GM11168 (cell line): Measurements from ENCODE around the gene MYL5.
"Not testable (repeated sequence)": the region's sequence is repeated elsewhere in the genome, so short reads cannot be mapped to it uniquely, and the experiment has no call there.

Experiments used
- in situ Hi-C: fragments of 300-500 bp; cut with MboI; formaldehyde crosslinking; loops from one replicate; pipeline ENCODE4 v1.12.0; 2022; ENCODE audit warnings: low sequenced_read_pairs; ENCODE audit not compliant: unreplicated experiment

MYL5 gene

GRCh38 chr4:683982-684622, 9.8 kb downstream of the MYL5 start:
- in situ Hi-C loops = no loop called here

DNA sequence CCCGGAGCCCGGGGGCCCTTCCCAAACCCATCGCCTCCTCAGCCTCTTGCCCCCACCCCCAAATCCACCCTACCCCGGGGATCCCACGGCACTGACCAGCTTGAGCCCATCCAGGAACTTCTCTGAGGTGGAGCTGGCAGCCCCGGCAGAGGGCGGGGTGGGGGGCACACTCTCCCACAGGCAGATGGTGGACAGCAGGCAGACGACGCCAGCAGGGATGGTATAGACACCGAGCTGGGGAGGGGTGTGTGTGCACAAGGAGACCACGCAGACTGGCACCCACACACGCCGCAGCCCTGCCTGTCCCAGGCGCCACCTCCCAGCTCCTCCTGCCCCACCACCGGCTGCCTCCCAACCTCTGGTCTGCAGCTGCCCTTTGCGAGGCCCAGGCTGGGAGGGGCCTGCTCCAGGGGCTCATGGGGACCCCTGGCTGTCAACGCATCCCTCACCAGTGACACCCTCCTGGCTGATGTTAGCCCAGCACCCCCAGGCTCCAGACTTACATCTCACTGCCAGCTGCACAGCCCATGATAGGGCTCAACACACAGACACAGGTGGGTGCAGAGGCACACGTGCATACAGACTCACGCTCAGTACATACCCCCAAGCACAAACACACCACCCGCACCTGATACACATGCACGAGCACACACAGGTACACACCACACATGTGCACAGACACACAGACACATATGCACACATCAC, 10.4 kb downstream of the MYL5 start:
- in situ Hi-C loops = no loop called here

DNA sequence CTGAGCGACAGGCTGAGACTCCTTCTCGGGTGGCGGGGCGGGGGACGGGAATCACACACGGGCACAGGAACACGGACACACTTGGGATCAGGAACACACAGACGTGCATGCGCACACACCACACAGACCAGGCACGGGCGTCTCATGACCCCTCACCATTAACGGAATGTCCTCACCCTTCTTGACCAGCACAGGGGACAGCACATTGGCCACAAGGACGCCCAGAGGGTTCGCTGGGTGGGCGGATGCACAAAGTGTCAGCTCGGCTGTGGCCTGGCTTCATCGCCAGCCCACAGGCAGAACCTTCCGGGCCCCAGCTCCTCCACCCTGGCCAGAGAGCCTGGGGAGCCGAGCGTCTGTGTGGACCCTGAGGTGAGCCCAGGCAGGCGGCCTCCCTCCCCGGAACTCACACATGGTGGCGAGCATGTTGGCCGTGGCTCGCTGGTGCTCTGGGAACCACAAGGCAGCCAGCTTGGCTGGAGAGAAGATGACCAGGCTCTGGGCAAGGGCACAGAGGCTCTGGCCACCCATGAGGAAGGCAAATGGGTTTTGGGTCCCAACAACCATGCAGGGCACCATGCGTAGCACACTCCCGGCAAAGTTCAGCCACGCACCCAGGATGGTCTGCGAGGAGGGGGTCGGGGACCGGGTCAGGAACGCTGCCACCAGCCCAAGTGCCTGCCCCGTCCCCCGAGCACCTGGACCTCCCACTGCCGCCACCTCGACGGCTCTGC, 11.5 kb downstream of the MYL5 start:
- in situ Hi-C loops = no loop called here

- in situ Hi-C loops = no loop called here
These were observed 12.2 kb downstream of the MYL5 start for GRCh38 chr4:686413-687040.

GRCh38 chr4:687048-687970, 13.0 kb downstream of the MYL5 start:
- in situ Hi-C loops = no loop called here

DNA sequence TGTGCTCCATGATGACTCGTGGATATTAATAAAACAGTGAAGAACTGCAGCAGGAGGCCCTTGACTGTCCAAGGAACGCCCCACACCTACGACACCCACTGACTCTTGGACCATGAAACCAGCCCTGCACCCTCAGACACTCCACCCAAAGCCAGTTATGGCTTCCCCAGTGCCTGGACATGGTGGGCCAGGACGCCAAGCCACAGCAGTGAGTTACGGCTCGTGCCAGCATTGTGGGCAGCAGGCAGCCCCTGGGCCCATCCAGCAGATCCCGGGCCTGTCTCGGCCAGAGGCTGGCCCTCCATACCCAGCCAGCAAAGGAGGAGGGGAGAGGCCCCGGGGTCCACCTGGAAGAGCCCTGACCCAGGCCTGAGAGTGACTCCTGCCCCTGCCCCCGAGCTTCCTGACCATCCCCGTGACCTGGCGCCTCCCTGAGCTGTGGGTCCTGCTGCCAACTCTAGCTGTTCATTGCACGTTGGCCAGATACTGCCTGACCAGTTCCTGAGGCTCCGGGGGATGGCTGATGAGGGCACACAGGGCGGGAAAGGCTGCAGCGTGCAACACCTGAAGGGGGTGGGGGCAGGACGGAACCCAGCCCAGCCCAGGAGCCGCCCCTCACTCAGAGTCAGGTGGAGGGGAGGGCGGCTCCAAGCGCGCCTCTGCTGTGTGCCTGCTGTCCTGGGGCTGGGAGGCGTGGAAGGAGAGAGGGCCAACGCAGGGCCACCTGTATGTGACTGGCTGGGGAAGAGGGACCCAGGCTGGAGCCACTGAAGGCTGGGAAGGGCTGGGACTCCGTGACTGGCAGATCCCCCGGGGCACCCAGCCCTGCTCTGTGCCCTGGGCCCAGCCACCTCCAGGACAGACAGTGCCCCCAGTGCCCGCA, 13.9 kb downstream of the MYL5 start:
- in situ Hi-C loops = no loop called here

- in situ Hi-C loops = no loop called here
These were observed 14.7 kb downstream of the MYL5 start, which contains the start of gene SLC49A3 for GRCh38 chr4:688854-689681. SLC49A3 (minus strand) TSS chr4:689151; CDS start chr4:689127, 24 bp downstream.

DNA sequence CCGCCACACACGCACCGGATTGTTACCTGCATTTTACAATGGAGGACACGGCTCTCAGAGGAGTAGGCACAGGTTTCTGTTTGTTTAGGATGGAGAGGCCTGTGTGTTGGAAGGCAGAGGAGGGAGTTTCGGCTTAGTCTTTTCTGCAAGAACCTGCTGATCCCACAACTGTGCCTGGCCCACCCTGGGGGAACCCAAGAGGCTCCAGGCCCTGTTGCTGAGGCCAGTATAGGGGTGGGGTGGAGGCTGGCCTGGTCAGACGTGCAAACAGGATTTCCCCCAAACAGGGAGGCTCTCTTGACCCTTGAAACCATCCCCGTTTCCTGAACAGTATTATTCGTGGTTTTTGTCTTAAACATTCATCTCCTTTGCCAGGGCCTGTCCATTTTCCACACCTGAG, 15.4 kb downstream of the MYL5 start:
- in situ Hi-C loops = no loop called here

DNA sequence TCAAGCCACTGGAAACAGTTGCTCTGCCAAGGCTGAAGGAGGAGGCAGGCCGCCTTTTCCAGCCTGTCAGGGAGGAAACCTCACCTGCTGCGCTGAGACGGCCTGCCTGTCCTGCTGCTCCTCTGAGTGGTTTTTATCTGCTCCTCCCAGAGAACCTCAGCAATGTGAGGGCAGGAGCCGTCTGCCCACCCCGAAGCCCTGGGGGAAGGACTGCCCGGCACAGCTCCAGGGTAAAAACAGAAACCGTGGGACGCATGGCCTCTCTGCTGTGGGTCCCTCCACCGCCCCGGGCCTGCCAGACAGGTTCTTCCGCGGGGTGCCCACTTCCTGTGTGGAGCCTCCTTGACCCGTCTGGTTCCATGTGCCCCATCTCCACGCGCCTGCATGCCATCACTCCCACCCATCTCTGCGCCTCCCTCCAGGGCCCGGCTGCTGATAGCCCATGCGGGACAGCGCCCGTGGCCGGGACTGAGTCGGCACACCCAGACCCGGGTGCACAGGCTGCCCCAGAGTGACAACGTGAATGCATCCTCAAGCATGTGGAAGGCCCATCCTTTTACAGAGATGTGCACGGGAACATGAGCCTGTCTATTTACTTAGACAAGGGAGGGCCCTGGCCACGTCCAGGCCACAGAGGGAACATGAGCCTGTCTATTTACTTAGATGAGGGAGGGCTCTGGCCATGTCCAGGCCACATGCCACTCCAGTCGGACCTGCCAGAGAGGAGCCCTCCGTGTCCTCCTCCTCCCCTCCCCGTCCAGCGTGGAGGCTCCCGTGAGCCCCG, 18.6 kb downstream of the MYL5 start:
- in situ Hi-C loops = no loop called here

DNA sequence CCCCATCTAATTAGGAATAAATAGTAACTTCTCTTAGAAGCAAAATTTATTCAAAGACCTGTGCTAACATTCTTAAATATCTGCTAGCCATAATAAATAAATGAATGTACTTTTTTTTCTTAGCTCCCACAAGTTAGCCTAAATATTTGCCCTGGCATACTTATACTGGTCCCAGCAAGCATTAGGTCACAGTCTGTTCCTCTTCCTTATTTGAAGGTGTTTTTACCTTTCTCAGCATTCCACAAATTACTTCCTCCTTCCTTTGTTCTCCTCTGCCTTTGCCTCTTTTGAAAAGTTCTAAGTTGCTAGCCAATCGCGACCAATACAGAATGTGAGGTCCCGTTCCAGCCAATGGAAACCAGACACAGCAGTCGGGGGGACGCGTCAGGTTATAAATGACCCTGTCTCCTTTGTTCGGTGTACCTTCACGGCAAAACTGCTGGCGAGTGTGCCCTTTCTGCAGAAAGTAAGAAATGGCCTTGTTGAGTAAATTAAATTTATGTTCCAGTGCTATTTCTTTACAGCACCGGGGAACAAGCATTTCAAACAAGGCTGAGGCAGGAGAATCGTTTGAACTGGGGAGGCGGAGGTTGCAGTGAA, 20.1 kb downstream of the MYL5 start:
- in situ Hi-C loops = not testable (repeated sequence)

- in situ Hi-C loops = no loop called here
These were observed 25.7 kb downstream of the MYL5 start for GRCh38 chr4:699816-700580.

DNA sequence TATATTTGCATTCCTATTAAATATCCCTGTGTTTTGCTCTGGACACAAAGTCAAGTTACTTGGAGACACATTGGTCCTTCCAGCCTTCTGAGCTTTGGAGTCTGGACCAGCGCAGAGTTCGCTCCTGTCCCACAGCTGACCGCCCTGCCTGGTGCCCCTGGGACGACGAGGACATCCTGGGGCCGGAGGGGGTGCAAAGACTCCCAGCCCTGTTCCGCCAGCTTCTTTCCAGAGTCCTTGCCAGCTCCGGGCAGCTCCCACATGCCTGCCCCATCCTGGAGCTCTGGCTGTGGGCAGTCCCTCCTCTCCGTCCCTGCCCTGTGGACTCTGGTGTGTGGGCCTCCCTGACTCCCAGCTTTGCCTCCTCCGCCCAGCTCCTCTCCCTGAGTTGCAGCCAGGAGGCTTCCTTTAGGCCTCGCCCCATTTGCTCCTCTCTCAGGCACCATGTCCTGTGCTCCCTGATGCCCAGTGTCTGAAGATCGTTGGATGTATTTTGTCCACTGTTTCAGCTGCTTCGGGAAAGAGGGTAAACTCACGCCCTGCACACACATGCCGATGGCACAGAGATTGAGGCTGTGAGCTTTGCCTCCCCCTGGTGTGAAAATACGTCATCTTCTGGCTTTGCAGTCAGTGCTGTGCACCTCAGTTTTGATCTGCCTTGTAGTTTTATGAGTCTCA, 26.4 kb downstream of the MYL5 start:
- in situ Hi-C loops = no loop called here

- in situ Hi-C loops = no loop called here
These were observed 28.3 kb downstream of the MYL5 start for GRCh38 chr4:702618-703048.

GRCh38 chr4:703336-704197, 29.2 kb downstream of the MYL5 start:
- in situ Hi-C loops = no loop called here
